Glomerular visceral epithelial cell (primary cell): ENCODE measurements around the gene KCNN3.

Experiments
- DNase-seq: peaks from one replicate; pipeline ENCODE4 v3.0.0-alpha.2; 2016; ENCODE audit errors: extremely low spot score

Gene KCNN3

DNA sequence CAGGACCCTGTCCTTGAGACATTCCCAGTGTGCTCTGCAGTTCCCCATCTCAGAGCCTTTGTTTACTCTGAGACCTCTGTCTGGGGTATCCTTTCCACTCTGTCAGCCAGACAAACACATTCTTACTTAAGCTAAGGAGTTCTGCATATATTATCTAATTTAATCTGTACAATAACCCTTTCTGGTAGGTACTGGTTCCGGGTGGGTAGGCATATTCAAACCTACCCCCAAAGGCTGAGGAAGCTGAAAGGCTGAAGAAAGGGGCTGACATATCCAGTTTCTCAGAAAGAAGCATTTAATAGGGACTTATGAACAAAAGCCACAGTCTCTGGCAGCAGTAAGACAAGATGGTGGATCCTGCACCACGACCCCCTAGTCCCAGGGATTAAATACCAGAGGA is 53.1 kb downstream of the KCNN3 start:
- DNase-seq: no peak

GRCh38 chr1:154816369-154816768 is 53.7 kb downstream of the KCNN3 start:
- DNase-seq: no peak

DNA sequence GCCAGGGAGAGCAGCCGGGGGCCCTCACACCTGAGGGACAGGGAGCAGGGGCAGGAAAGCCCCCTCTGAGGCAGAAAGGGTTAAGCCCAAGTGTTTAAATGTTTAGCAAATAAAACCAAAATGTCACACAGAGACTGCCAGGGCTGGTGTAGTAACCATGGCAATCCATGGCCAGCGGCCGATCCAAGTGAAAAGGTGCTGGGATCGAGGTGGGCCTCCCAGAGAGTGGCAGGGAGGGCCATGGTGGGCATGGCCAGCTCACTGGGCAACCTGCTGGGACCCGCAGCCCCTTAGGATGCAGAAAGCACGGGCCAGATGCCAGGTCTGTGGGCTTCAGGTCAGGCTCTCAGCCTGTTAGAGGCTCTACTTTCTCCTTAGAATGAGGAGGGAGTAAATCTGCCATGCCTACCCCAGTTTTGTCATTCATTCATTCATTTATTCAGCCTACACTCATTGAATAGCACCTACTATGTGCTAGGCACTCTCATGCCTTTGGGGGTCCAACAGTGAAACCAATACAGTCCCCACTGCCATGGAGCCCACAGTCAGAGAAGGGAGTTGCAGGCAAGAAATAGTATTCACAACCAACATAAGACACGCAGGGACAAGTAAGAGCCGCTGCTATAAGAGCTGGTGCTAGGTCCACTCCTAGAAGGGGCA is 56.1 kb downstream of the KCNN3 start:
- DNase-seq: no peak

- DNase-seq: no peak
These were observed 56.7 kb downstream of the KCNN3 start for GRCh38 chr1:154813300-154813816.

GRCh38 chr1:154812877-154813276 is 57.2 kb downstream of the KCNN3 start:
- DNase-seq: no peak

GRCh38 chr1:154810571-154810970 is 59.5 kb downstream of the KCNN3 start:
- DNase-seq: no peak

DNA sequence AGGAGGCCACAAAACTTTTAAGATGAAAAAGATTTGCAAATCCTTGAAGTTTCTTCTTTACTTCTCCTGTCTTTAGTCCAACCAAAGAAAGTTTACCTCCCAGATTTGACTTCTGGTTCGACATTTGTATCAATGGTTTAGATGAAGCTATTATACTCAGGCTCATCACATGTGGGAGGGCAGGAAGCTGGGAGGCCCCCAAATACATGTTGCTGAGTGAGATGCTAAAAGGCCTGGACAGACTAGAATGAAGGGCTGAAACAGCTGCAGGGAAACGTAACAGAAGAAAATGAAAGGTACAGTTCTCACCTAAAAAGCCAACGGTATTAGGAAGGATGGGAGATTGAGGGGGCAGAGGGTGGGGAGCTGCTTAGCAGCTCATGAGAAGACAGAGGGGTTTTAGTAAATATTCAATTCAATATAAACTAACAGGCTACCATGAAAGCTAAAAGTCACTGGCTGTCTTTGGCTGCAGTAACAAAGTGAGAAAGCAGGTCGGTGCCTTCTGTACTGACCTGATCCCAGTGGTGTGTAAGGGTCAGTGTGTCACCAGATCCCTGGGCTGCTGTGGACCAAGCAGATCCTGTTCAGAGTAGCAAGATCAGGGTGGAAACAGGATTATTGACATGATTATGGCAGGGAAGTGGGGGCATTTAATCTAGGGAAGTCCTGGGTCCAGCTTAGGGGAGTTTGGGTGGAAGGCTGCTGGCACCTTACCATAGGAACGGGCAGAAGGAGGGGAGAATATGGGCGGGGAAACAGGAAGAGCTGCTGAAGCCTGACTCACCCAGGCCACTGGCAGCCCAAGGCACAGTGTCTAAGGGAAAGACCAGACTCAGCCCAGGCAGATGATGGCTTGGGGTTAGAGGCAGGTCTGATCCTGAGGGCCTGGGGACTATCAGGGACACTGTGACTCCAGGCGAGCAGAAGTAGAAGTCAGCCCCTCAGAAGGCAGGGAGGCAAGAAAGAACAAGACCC is 60.4 kb downstream of the KCNN3 start:
- peak; percentile 42 for DNase-seq

- peak; percentile 73 for DNase-seq
These were observed 61.2 kb downstream of the KCNN3 start for GRCh38 chr1:154808909-154809262.

DNA sequence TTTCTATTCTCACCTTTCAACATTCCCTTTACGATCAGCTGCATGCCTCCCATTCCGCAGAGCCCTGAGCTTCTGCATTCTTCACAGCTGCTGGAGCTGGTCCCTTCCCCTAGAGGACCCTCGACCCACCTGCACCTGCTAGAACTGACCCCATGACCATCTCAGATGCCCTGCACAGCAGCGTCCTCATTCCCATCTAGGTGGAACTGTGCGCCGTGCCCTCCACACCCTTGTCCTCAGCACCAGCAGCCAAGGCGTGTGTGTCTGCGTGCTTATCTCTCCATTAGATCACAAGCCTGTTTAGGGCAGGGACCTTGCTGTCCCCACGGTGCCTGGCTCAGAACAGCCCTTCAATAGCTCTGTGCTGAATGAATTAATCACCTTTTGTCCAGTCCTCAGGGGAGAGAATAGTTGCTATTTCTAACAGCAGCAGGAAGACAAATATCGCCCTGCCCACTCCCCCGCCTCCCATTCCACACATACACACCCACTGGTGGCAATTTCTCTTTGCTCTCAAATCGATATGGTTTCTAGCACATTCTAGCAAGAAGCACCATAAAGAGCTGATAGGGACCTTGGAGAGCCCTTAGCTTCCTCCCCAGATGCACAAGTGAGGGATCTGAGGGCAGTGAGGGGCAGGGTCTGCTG is 61.7 kb downstream of the KCNN3 start:
- DNase-seq: no peak

GRCh38 chr1:154807048-154807591 is 63.0 kb downstream of the KCNN3 start:
- DNase-seq: no peak

DNA sequence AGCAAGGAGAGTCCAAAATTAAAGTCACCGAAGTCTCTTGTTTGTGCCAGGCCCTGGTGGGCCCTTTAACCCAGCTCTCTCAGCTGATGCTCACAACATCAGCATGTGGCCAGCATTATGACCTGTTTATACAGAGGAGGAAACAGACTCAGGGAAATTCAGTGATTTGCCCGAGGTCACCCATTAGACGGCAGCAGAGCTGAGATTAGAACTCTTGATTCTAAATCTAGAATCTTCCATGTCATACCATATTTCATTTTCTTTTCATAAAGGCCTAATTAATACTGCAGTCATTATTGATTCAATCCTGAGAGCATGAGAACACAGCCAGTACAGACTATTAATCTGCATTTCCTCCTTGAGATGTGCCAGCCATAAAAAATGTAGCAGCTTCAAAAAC is 63.7 kb downstream of the KCNN3 start:
- DNase-seq: no peak

- no peak for DNase-seq
These were observed 66.8 kb downstream of the KCNN3 start for GRCh38 chr1:154802982-154803920.

DNA sequence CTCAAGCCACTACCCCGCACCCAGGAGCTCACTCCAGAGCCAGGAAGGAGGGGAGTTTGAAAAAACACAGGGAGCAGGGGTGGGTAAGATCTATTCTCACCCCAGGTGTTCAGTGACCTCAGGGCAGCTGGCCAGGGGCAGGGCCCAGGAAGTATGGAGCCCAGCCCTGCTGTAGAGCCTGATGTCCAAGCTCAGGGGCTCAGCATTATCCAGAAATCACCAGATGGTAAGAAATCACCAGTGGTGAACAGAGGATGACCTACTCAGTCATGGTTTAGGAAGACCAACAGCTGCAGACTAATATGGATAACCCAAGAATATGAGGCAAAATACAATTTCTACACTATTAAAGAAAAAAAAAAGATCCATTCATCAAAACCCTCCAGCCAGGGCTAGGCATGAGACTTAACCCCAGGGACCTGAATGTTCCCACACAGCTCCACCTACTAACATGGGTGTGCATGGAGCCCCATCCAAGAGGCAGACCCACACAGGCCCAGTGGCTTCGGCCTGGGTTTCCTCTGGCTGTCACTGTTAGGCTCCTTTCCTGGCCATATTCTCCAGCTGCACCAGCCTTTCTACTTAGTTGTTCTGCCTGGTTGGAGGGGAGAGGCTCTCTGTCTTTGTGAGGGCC is 67.6 kb downstream of the KCNN3 start:
- DNase-seq: no peak

DNA sequence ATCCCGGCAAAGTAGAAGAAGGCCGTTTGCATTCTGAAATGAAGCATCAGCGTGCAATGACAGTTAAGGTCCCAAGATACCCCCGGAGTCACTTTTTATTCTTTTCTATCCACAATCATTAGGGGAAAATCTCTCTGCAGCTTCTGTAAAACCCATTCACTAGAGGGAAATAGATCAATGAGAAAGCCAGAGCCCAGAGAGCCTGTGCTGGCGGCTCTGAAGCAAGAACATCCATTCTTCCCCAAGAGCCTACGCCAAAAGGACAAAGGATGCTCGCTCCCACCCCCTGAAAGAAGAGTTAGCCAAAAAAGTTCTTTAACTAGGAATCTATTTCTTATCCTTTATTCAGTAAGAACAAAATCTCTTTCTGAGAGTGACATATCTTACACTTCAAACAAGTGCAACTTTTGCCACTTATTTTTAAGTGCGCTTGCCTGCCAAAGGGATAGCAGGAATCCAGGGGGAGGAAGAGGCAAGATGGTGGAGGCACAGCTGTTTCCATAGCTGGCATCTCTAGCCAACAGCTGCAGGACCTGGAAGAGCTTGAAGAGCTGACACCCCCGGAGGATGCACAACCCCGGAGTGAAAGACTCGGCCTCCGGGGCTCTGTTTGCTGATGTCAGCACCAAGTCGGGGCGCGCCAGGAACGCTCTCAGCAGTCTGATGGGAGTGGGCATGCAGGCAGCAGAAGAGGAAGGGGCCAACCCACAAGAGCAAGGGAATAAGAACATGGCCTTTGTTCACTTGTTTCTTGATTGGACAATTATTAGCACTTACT is 68.7 kb downstream of the KCNN3 start:
- DNase-seq: no peak

DNA sequence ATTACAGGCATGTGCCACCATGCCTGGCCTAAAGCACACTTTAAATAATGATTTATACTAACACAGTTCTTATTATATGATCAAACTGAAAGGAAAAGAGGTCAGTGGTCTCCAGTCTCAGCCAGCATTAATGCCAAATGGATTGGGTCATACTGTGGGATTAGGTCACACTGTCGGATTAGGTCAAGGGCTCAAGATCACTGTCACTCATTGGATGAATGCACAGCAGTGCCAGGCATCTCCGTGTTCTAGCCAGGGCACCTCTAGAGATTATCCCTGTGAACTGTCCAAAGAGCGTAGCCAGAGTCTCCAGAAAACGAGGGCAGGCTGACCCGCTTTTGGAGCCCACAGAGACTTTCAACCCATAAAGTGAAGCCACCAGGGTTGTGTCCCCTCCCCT is 70.9 kb downstream of the KCNN3 start:
- DNase-seq: no peak

DNA sequence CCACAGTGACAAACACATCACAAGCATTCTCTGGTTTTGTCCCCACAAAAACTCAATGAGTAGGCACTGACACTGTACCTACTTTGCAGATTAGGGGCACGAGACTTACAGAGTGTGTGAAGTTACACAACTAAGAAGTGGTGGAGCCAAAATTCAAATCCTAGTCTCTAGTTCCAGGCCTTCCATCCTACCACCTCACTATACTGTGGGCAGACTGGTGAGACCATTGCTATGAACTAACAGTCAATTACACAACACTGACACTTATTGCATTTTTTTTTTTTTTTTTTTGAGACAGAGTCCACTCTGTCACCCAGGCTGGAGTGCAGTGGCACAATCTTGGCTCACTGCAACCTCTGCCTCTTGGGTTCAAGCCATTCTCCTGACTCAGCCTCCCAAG is 71.4 kb downstream of the KCNN3 start:
- DNase-seq: no peak

GRCh38 chr1:154797175-154797574 is 72.9 kb downstream of the KCNN3 start:
- no peak for DNase-seq

DNA sequence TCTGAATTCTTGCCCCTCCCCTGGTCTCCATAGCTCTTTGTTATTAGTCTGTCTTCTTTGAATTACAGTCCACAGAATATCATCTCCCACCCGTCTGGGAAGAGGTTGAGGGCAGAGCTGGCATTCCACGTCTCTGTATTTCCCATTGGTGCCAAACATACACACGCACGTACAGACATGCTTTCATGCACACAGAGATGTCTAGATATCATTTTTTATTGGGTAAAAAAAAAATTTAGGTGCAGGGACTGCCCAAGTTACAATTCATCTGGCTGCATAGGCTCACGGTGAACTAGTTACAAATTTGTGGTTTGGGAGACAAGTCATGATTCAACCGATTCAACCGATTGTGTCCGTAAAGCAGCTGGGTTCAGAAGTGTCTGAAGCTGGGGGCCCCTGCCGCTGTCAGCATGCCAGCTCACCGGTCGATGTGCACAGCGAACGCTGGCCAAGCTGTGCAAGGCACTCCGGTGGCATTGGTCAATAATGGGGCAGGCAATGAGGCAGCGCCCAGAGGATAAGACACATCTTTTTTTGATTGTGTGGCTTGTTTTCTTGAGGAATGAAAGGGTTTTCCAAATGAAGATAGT is 73.7 kb downstream of the KCNN3 start:
- no peak for DNase-seq

DNA sequence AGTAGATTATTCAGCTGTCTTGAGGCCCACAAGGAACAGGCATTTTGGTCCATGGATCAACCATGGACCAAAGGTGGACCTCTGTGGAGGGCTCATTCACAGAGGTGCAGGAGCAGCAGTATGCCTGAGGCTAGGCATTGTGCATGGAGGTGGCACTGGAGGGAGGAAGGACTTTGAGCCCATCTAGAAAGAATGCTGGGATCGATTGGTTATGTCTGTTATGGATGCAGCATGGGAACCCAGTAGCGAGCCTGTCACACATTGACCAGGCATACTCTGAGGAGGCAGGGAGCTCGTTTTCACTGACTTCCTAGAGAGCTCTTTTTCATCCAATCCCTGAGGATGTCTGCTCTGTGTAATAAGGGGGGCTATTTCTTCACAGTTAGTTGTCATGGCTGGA is 75.5 kb downstream of the KCNN3 start:
- no peak for DNase-seq
